Measurements from ENCODE around the gene PLXNA2.

- TF ChIP-seq POLR2A (IDR thresholded peaks at IDR 0.05), result no peak
- TF ChIP-seq CTCF (IDR thresholded peaks at IDR 0.05), result no peak
Measured at GRCh38 chr1:208149776-208150514, 94.2 kb downstream of the PLXNA2 start.
